NCI-H1048 (cell line): Measurements from ENCODE around the gene ST6GALNAC3.
"Not testable (repeated sequence)": the region's sequence is repeated elsewhere in the genome, so short reads cannot be mapped to it uniquely, and the experiment has no call there.

Experiments
- DNase-seq: peaks from one replicate; lab custom pipeline; 2025; lab: John Stamatoyannopoulos, UW

ST6GALNAC3 gene

GRCh38 chr1:76075188-76075489 is 593 bp downstream of the ST6GALNAC3 start:
- DNase-seq, result no peak

DNA sequence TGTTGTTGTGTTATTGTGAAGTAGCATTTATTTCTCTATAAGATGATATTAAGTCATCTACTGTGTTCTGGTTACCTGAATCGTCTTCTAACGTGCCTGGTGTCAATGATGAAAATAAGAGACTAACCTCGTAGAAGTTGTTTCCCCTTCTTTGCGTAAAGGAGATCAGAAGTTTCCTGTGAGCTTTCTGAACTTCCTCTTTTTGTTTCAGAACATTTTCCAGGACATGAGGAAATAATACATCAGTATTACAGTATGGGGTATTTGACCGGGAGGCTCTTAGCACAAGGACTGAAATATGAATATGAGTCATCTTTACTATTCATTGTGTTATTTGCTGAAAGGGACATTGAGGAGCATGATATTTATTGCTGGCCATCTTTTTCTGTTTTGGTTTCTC is 1.3 kb downstream of the ST6GALNAC3 start:
- DNase-seq, result no peak

GRCh38 chr1:76079475-76080227 is 5.1 kb downstream of the ST6GALNAC3 start:
- DNase-seq, result no peak

DNA sequence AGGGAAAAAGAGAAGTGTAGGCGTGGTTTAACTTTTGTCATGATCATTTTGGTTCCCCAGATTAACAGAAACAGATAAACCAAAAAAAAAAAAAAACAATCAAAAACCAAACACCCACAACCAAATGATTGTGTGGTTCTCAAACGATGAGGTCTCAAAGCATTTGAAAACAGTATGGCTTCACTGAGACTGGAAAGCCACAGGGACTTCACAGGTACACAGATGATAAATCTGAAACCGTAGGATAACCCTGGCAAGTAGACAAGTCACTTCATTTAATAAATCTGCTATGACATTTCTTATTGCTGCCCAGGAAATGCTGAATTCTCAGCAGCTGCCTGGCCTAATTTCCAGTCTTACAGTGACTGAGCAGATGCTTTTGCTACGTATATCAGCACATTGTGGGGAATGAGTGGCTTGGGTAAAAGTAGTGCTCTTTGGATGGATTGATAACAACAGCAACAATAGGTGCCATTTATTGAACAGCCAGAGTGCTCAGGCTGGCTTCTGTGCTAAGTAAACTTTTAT is 6.1 kb downstream of the ST6GALNAC3 start:
- no peak for DNase-seq

- DNase-seq, result no peak
Measured at GRCh38 chr1:76082062-76082461, 7.5 kb downstream of the ST6GALNAC3 start.

DNA sequence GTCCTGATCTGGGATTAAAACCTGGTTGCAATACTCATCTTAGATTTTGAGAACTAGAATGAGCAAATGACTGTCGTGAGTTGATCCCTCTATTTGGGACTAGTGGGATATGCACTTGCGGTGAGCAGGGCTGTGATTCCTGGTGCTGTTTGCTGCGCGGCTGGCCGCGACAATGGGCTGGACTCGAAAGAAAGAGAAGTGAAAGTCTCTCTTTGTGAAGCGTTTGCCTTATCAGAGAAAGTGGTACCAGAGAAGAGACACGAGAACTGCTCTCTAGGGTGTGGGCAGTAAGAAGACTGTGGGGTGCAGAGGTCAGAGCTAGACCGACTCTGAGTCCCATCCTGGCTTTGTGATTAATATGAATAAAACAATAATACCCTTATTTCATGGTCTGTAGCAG is 8.6 kb downstream of the ST6GALNAC3 start:
- DNase-seq, result no peak

DNA sequence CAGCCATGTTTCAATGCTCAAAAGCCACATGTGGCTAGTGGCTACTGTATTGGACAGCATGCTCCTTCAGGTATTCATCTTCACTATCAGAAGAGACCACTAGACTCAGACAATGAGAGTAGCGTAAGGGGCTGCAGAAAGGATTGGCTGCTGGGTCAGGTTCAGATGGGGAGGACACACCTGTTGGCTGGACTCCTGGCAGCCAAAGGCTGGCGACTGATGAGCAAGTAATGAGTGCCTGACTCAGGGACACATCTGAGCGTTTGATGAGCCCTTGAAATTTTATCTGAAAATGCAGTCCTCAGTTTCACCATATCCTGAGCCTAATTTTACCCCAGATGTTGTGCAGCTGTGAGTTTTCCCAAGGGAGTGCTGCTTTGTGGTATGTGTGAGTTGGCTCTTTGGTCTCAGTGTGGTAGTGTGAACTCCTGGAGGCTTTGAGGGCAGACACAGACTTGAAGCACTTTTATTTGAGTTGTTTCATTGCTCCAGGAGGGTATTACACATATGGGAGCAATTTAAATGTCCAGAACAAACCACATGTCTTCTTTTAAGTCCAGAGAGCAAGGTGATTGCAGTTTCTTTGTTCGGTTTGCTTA is 9.6 kb downstream of the ST6GALNAC3 start:
- no peak for DNase-seq

GRCh38 chr1:76084685-76085084 is 10.1 kb downstream of the ST6GALNAC3 start:
- no peak for DNase-seq

DNA sequence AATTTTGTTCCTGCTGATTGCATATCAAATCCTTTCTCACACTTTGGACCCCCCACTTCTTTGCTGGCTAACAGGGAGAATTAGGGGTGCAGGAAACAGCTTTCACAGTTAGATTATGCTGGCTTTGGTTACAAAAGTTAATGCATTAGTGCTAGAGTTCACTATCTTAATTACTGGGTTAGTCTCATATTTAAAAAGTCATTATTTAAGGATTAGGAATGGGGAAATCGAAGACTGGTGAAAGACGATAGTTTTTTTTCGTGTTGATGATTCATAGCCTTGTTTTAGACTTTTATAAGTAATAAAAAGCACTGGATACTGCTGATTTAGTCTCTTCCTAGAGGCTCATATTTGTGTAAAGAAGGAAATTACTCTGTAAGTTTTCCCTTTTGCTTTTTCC is 11.6 kb downstream of the ST6GALNAC3 start:
- DNase-seq, result no peak

DNA sequence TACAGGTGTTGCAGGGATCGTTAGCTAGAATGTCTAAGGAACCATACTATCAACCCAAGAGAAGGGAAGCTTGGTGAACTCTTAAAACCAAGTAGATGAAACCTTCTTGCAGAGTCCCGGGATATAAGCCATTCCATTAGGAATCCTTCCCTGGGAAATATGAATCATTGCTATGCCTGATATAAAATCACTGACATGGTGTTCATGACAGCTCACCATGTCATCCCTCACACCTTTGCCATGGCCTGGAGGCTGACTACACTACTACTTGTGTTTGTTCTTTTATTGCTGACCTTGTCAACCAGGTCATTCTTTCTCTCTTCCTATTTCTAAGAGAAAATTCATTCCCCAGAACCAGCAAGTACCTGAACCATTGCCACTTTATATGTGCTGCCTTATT is 12.1 kb downstream of the ST6GALNAC3 start:
- no peak for DNase-seq

DNA sequence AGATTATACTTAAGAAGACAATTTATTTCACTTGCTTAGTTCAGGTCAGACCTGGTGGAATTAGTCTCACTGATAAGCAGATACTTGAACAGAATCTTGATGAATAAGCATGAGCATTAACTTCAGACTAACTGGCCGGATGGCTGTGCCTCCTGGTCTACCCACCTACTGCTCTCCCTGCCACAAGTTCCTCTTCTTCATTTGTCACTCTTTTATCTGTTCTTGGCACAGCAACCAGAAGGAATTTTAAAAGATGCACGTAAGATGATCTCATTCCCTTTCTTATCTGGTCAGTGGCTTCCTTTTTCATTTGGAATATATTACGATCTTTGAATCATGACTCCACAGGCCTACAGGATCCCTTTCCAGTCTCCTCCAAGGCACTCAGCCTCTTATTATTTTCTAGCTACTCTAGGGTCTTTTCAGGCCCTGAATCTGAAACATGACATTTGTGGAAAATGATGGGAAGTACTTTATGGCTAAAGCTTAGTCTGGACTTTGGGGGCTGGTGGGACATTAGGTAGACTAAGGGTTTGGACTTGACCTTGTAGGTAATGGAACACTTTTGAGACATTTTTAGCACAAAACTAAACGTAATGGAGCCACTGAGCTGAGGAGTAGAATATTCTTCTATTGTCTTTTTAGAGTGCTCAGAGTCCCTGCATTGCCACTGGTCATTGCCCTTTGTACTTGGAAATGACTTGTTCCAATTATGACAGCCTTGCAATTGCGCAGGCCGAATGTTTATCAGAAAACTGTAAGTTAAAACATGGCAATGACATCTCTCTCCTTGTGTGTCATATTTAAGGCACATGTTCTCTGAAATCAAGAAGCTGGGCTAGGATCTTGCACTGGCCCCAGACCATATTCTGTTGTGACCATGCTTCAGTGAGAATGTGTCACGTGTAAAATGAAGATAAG is 16.0 kb downstream of the ST6GALNAC3 start:
- DNase-seq, result no peak

DNA sequence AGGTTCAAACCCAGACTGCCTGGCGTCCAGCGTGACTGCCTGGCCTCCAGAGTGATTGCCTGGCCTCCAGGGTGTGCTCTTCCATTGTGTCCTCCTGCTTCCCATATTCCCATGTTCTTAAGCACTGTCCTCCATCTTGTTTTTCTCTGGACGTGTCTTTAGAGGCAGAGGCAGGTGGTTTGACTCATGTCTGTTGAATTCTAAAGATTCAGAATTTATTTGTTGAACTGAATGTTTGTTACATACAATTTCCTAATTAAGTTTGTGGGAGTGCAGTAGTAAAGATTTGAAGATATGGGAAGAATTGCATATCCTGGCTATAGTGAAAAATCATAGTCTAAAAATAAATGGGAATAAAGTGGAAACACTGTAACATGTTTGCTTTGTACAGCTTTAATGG is 18.3 kb downstream of the ST6GALNAC3 start:
- DNase-seq, result no peak

- no peak for DNase-seq
Measured at GRCh38 chr1:76093522-76094312, 19.2 kb downstream of the ST6GALNAC3 start.

- no peak for DNase-seq
Measured at GRCh38 chr1:76095802-76096201, 21.3 kb downstream of the ST6GALNAC3 start.

GRCh38 chr1:76097064-76097463 is 22.5 kb downstream of the ST6GALNAC3 start:
- DNase-seq, result not testable (repeated sequence)

GRCh38 chr1:76098845-76099244 is 24.3 kb downstream of the ST6GALNAC3 start:
- no peak for DNase-seq

DNA sequence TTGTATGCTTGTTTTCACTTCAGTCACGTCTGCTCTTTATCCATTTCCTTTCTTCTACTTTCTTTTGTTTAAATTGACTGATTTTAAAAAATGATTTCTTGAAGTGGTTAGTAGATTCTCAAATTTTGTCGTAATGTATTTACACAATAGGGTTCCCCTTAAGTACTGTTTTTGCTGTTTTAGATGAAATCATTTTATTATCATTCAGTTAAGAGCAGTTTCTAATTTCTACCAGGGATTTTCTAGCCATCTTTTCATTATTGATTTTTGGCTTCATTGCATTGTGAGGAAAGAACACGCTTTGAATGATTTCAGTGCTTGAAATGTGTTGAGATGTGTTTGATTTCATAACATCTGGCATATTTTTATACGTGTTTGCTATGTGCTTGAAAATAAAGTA is 27.0 kb downstream of the ST6GALNAC3 start:
- DNase-seq, result no peak

GRCh38 chr1:76102046-76102445 is 27.5 kb downstream of the ST6GALNAC3 start:
- no peak for DNase-seq

DNA sequence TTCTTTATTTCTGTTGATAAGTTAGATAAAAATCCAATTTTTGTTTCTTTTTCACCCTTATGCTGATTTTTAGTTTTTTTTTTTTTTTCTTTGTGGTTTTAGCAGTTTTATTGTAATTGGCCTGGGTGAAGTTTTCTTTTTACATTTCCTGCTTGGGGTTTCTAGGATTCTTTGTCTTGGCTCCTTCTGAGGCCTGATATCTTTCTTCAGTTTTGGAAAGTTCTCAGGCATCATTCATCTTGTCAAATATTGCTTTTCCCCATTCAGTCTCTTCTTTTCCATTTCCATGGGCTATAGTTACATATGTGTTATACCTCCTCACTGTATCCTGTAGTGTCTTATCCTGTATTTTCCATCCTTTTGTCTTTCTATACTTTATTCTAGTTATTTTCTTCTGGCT is 28.5 kb downstream of the ST6GALNAC3 start:
- DNase-seq, result no peak

GRCh38 chr1:76105372-76105771 is 30.8 kb downstream of the ST6GALNAC3 start:
- no peak for DNase-seq

GRCh38 chr1:76106251-76106650 is 31.7 kb downstream of the ST6GALNAC3 start:
- no peak for DNase-seq

- DNase-seq, result no peak
Measured at GRCh38 chr1:76106719-76107235, 32.2 kb downstream of the ST6GALNAC3 start.
